Neural progenitor cell (in vitro differentiated cells): ENCODE measurements around the gene DUS1L.

ENCODE experiments used
- EZH2 ChIP-seq: fragments of 200-600 bp; sonication (generic); IDR thresholded peaks from 2 replicates; pipeline ENCODE4 v1.6.1; 2017; ENCODE audit warnings: antibody characterized with exemption, mild to moderate bottlenecking, moderate library complexity
- EZH2phosphoT487 ChIP-seq: fragments of 200-600 bp; sonication (generic); IDR thresholded peaks from 2 replicates; pipeline ENCODE4 v1.6.1; 2017; ENCODE audit warnings: antibody characterized with exemption
- TF ChIP-seq, protein P1 (sequence below): fragments of 200-600 bp; sonication (generic); IDR thresholded peaks from 2 replicates; pipeline ENCODE4 v1.5.1; 2017; ENCODE audit warnings: antibody characterized with exemption, mild to moderate bottlenecking

GRCh38 chr17:82011617-82012187 is 53.9 kb downstream of the DUS1L start:
- TF ChIP-seq, protein P1, sequence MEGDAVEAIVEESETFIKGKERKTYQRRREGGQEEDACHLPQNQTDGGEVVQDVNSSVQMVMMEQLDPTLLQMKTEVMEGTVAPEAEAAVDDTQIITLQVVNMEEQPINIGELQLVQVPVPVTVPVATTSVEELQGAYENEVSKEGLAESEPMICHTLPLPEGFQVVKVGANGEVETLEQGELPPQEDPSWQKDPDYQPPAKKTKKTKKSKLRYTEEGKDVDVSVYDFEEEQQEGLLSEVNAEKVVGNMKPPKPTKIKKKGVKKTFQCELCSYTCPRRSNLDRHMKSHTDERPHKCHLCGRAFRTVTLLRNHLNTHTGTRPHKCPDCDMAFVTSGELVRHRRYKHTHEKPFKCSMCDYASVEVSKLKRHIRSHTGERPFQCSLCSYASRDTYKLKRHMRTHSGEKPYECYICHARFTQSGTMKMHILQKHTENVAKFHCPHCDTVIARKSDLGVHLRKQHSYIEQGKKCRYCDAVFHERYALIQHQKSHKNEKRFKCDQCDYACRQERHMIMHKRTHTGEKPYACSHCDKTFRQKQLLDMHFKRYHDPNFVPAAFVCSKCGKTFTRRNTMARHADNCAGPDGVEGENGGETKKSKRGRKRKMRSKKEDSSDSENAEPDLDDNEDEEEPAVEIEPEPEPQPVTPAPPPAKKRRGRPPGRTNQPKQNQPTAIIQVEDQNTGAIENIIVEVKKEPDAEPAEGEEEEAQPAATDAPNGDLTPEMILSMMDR, result no peak
- TF ChIP-seq EZH2 (no peak), EZH2phosphoT487 (no peak)
